Fibroblast of the aortic adventitia (primary cell): ENCODE measurements around the gene PPIL1. TPM values are rescaled to one million over a fixed set of nuclear protein-coding genes. Genes with fewer than 3 reads are reported as not detected.
A peak's percentile ranks its signal among the peaks of the same experiment; 100 is the strongest.

Source experiments
- DNase-seq: peaks from one replicate; pipeline ENCODE4 v3.0.0-alpha.2; 2010; ENCODE audit warnings: low read depth
- H3K4me3 ChIP-seq: 2 replicates; pipeline ENCODE4 v1.5.1; 2011; ENCODE audit warnings: low read depth, mild to moderate bottlenecking, control low read depth, low read length, moderate library complexity
- total RNA-seq: library from RNA; depleted of rRNA; stranded (reverse); fragments of >200 nt; gene quantifications from 2 replicates; pipeline ENCODE4 v1.2.3, GENCODE V29; 2012; ENCODE audit warnings: low replicate concordance
- TF ChIP-seq, protein P1 (sequence below): IDR thresholded peaks from 2 replicates; pipeline ENCODE4 v1.5.1; 2011; ENCODE audit warnings: mild to moderate bottlenecking, low read length, control low read depth, inconsistent platforms; ENCODE audit not compliant: insufficient read depth

Gene PPIL1
- total RNA-seq, 1 donor, result 36.9 TPM

DNA sequence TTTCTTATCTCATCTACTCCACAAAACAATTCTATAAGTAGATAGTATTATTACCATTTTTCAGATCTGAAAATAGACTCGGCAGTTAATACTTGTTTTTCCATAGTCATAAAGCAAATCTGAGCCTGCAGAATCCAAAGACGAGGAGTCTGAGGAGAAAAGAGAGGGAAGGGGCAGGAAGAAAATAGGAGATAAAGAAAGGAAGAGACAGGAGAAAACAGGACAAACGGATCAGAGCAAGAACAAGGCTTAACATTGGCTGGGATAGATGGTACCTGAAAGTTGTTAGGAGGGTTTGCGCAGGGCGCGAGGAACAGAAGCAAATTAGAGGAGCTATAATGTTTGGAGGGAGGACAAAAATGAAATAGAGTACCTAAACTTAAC, 639 bp upstream of the PPIL1 start:
- H3K4me3 ChIP-seq, result peak overlapping the region; percentile 99
- TF ChIP-seq, protein P1, sequence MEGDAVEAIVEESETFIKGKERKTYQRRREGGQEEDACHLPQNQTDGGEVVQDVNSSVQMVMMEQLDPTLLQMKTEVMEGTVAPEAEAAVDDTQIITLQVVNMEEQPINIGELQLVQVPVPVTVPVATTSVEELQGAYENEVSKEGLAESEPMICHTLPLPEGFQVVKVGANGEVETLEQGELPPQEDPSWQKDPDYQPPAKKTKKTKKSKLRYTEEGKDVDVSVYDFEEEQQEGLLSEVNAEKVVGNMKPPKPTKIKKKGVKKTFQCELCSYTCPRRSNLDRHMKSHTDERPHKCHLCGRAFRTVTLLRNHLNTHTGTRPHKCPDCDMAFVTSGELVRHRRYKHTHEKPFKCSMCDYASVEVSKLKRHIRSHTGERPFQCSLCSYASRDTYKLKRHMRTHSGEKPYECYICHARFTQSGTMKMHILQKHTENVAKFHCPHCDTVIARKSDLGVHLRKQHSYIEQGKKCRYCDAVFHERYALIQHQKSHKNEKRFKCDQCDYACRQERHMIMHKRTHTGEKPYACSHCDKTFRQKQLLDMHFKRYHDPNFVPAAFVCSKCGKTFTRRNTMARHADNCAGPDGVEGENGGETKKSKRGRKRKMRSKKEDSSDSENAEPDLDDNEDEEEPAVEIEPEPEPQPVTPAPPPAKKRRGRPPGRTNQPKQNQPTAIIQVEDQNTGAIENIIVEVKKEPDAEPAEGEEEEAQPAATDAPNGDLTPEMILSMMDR, result no peak
- DNase-seq, result no peak

DNA sequence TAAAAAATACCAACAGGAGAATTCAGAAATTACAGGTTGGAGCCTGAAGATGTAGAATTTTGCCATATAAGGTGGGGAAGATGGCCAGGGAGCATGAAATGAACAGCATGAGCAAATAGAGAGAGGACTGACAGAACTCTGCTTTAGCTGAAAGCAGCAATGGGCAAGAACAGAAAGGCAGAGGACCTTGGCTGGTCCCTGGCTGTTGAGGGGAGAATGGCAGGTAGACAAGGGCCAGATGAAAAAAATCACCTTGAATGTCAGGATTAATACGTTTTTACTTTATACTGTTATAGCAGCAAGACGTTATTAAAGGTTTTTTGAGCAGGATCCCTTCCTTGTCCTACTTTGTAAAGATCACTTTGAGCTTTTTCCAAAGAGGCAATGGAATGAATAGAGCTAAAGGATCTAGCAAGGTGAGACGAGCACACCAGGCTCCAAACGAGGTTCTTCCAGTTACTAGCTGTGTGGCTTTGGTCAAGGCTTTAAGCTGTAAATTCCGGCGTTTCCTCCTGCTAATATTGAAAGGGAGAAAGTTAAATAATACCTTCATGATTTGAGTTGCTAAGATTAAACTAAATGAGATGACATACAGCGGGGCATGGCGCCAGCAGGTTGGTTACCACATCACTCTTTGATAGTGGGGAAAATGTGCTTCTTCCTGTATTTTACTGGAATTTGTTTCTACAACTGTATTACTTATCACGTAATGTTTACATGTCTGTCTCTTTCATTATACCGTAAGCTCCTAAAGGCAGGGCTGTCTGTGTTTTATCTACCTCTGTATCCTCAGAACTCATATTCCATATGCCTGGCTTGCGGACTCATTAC, 776 bp downstream of the PPIL1 start:
- peak; percentile 33 for DNase-seq

DNA sequence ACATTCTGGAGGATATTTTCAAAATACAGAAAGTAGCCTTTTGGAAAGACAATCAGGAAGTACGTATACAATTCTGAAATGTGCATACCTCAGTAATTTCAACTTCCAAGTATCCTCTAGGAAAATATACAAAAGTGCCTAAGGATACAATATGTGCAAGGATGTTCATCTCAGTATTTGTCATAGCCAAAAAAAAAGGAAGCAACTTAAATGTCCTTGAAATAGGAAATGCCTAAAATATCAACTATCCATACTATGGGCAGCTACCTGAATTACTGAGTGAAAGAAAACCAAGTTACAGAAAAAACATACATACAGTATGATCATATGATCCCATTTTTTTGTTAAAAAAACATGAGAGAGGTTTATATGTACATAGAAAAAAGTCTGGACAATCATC, 1.5 kb downstream of the PPIL1 start:
- DNase-seq, result no peak
- H3K4me3 ChIP-seq, result no peak overlapping the region
- TF ChIP-seq, protein P1, result no peak

More for the DNA sequence above, 776 bp downstream of the PPIL1 start:
- peak overlapping the region; percentile 99 for H3K4me3 ChIP-seq
- TF ChIP-seq, protein P1, result no peak

DNA sequence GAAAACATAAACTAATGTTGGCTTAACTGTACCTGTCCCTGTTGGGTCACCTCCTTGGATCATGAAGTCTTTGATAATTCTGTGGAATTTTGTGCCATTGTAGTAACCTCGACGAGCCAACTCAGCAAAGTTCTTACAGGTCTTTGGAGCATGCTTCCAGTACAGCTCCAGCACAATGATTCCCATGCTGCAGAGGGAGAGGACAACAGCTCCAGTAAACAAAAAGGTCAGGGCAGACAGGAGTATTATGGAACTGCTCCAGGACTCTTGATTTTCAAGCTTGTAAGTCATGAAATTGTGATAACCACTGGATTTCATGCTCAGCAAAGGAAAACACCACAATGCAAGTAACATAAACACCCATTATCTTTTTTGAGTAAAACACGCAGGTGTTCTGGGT, 2.9 kb downstream of the PPIL1 start:
- H3K4me3 ChIP-seq, result no peak overlapping the region
- DNase-seq, result no peak
- TF ChIP-seq, protein P1, result no peak

DNA sequence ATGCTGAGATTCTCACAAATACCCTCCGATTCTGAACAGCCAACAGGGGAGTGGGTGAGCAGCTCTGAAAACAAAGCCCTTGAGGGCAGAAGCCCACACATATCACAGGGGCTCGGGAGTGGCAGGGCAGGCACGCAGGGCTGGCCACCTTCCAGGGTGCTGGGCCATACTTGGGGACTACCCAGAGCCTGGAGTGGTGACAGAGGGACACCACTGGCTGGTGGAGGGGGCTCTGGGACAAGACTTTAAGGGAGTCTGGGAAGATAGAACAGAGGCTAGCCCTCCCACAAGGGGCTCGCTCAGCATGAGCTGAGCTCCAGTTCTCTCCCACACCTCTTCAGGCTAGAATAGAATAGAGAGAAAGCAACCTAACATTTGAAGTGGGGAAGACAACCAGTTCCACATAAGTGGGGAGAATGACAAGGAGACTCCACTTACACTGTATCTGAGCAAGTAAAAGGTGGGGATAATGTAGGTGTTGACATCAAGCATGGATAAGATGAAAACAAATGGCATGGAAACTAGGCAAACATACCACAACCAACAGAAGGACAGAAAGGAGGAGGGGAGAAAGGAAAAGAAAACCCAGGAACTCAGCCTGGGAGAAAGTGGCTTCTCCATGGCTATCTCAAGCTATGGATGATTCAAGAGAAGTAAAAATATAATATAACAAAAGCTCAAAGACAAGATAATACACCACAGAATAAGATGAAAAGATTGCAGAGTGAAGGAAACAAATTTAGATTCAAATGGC, 7.0 kb downstream of the PPIL1 start:
- TF ChIP-seq, protein P1, result no peak
- no peak for DNase-seq
- no peak overlapping the region for H3K4me3 ChIP-seq

DNA sequence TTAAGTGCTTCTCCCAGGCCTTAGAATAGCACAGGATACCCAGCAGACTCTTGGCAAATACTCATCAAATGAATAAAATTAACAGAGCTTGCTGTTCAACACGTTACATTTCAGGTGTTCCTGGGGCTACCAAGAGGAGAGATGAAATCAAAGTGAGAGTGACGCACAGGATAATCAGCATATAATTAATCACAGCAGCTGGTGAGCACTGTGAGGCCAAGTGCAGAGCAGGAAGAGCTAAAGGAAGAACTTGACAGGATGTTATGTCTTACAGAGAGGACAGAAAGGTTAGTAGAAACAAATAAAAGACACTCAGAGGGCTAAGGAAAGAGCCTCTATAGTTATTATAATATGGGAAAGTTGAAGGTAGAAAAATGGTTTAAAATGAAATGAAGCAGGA, 8.8 kb downstream of the PPIL1 start:
- no peak for DNase-seq
- TF ChIP-seq, protein P1, result no peak
- no peak overlapping the region for H3K4me3 ChIP-seq
